ENCODE data around the gene PAPPA2.
"Not testable (repeated sequence)": the region's sequence is repeated elsewhere in the genome, so short reads cannot be mapped to it uniquely, and the experiment has no call there.

The PAPPA2 gene

DNA sequence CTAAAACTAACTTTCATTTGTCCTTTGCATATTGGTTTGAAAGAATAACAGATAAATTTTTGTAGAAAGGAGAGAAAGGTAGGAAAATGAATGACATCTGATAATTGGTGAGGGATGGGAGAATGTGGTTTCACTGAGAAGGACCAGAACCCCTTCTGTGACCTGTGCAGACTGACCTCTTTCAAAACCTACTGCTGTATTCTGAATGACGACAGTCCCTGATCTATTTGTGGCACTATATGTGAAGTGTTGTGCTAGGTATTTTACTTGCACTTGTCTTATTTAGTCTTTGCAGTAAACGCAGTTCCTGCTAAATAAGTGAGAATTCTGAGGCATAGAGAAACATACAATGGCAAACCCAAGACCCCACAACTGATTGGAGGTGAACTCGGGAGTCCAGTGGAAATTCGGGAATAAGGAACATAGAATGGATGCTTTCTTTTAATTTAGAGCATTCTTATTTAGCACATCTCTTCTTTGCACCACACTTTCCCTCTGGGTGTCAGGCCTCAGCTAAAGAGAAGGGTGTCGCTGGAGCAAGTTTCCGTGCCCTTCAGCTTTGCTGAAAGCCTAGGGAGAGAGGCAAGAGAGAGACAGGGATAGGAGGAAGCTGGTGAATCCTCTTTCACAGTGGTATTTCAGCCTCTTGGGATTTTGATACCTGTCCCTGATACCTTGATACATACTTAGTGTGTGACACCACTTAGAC lies 230.2 kb downstream of the PAPPA2 start:
- no peak for DNase-seq (ENCODE audit: low spot score)

DNA sequence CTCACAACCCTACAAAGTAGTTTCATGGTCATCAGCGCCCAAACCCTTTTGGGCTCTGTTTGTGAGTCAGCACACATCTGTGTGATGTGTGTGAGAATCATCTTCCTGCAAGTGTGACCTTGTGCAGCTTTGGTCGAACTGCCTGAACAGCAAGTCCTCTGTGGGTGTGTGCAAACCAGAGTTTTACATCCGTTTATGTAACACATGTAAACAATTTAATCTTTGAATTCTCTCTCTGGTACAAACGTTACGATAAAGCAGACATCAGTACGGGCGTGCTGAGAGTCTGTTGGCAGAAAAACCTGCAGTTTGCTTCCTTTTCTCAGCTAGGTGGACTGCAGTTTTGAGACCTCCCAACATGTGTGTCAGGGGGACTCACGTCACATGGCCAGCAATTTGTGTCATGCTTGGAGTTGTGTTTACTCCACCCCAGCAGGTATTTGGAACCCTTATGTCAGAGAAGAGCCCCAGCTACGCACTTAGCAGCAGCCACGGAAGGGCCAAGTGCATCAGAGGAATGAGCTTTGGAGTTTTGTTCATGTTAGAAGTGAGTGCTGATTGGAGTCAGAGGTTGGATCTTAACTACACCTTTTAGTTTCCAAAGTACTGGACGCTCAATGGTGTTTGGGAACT lies 230.8 kb downstream of the PAPPA2 start:
- DNase-seq (ENCODE audit: low spot score): no peak

DNA sequence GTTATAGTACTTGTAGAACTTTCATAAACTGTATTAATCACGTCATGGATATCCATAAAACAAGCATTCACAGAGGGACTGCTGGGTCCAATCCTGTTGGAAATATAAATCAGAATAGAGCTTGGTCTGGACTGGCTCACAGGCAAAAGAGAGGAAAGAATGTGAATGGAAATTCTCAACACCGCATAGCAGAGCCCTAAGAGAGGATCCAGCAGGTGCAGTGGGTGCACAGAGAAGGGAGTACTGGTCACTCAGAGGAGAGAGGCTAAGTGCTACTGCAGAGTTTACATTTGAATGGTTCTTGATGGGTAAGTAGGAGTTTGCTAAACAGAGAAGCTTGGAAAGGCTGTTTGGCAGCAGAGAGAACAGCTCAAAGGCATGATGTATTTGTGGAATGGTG lies 231.7 kb downstream of the PAPPA2 start:
- DNase-seq (ENCODE audit: low spot score): no peak

DNA sequence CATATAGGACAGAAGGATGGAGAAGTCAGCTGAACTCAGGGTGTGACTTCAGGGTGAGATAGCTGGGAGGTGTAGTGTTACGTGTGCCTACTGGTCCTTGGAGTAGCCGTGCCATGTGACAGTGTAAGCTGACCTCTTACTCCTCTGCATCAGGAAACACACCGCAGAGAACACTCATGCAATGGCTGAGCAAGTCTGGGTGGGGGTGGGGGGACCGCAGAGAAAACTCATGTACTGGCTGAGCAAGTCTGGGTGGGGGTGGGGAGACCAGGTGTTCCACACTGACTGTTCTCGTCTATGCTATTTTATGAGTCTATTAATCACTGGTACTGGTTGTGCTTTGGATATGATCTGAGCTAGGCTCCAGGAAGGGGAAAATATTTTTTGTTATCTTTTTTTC lies 233.1 kb downstream of the PAPPA2 start:
- DNase-seq (ENCODE audit: low spot score): no peak

DNA sequence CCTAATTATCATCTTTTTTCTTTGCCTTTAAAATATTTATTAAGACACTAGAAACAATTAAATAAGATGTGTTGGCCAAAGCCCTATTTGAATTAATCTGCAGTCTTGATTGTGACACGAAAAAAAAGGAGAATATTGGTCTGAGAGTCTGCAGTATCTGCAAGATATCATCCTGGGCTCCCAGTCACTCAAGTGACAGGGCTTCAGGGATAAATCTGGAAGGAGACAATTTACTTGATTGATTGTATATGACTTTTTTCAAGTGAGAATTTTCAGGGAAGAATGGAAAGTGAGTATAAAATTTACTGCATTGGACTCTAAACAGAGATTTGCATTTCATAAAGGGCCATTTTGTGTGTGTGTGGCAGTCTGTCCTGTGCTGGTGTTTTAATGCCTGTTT lies 233.7 kb downstream of the PAPPA2 start:
- no peak for DNase-seq (ENCODE audit: low spot score)

DNA sequence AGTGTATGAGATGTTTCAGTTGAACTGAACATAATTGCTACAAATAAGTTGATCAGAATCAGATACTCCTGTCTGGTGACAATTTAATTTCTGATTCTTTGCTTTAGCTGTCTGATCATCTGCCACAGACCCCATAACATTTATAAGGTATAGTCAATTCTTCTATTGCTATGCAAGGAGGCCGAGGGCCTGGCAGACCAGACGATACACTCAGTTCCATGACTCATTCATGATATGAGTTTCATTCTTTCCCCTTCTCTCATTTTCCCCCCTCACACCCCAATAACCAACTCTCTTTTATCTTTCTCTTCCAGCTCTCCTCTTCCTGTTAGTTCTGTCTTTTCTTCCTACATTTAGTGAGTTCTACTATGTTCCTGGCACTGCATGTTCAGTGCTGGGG lies 236.8 kb downstream of the PAPPA2 start:
- no peak for DNase-seq (ENCODE audit: low spot score)

DNA sequence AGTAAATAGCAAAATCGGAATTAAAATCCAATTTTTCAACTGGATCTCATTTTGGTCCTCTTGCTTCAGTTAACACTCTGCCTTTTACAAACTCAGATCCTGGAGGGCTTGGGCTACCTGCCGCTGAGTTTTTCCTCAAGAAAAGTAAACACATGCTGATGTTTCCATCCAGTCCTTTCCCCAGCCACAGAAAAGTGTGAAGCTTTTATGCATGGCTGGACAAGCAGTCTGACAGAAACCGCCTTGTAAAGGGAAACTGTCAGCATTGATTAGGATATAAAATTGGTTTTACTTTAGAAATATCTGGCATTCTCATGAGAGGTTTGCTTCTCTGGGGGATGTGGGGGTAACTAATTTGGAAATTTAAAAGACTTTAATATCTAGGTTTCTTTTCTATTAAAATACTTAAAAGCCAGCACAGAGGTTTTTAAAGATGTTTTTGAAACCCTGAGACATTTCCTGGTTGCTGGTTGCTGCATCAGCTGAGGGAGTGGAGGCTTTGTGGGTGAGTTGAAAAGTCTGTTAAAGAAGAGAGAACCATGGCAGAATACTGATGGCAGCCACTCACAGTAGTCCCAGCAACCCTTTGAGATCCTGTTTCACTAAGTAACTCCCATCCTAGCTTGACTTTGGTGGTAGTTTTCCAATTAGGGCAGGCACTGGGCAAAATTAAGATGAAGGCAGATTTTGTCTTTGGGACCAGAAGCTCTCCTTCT lies 238.3 kb downstream of the PAPPA2 start:
- no peak for DNase-seq (ENCODE audit: low spot score)

DNA sequence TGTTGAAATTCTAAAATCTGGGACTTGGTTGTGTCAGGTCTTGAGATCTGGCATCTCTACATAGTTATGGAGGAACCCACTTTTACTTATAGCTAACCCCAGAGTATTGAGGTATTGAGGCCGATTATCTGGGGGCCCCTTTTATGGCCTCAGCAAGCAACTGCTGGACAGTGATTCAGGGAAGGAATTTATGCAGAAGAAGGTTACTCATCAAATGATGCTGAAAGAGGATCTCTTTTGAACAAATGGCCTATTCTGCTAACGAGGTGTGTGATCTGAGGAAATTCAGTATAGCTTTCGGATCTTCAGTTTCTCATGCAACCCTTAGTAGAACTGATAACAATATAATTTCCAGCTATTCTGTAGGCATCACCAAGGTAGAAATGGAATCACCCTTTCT lies 239.9 kb downstream of the PAPPA2 start:
- DNase-seq (ENCODE audit: low spot score): no peak

DNA sequence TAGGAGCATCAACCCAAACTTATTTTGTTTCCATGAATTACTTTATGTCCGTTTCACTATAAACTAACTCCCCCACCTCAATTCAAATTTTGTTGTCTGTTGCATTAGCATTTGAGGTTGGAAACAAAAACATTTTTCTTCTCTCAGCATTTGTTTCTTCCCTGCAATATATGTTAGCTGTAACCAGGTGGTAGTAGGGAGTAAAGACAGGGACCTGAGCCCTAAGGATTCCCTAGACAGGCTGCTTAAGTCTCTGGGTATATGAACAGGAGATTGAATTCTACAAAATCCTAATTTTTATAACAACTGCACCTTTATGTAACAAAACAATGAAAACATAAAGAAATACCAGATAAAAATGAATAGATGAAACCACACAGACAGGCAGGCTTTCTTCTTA lies 242.6 kb downstream of the PAPPA2 start:
- DNase-seq (ENCODE audit: low spot score): no peak

DNA sequence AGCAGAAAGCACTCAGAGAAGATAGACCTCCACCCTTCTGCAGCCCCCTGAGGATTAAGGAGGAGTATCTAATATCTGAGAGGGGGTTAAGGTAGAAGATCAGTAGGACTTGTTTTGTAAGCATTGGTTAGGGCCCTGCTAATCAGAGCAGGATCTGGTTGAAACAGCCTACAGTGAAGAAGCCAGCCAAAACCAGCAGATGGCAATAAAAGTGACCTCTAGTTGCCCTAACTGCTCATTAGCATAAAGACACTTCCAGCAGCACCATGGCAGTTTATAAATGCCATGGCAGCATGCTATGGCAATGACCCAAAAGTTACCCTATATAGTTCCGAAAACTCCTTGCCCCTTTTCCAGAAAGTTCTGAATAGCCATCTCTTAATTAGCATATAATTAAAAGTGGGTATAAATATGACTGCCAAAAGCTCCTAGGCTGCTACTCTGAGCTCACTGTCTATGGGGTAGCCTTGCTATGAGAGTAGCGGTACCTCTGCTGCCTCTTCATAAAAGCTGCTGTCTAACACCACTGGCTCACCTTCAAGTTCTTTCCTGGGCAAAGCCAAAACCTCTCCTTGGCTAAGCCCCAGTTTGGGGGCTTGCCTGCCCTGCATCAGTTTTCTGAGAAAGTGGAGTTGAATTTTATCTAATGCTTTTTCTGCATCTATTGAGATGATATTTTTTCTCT lies 254.2 kb downstream of the PAPPA2 start:
- peak; percentile 56 for DNase-seq (ENCODE audit: low spot score)

DNA sequence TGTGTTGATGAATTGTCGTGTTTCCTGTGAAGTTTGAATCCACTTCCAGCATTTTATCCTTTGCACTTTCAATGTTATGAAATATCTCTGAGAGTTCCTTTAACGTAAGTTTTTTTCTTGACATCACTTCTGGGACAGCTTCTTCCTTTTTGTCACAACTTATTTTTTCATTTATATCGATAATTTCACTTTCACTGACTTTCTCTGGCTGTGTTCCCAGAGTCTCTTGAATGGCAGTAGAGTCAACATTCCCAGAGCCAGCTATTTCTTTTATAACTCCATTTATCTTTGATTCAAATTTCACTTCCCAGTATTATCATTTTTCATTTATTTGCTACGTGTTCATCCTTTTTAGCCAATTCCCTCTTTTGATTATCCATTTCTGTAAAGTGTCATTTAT lies 256.5 kb downstream of the PAPPA2 start:
- DNase-seq (ENCODE audit: low spot score): no peak

DNA sequence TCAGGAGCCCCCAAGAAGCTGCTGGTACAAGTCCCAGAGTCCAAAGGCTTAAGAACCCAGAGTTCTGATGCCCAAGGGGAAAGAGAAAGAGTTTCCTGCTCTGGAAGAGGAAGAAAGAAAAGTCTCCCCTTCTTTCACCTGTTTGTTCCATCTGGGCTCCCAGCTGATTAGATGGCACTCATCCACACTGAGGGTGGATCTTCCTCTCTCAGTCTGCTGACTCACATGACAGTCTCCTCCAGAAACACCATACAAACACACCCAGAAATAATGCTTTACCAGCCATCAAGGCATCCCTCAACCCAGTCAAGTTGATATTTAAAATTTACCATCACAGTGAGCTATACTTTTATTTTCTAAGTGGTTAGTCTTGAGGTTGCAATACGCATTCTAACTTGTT lies 257.9 kb downstream of the PAPPA2 start:
- no peak for DNase-seq (ENCODE audit: low spot score)

DNA sequence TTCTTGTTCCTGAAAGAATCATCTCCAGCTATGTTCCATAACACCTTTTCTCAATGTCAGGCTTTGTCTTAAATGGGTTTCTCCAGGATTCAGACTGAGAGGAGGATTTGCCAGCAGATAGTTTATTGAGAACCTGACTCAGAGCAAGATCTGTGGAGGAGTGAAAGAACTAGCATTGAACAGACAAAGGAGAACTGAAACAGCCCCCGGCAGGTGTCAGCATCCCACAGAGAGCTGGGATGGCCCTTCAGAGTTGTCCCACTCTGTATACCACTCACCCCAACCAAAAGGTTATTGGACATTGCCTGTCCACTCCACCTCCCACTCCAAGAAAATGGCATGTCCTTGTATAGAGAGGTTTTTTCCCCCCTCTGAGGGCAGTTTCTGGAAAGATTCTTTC lies 270.7 kb downstream of the PAPPA2 start:
- no peak for DNase-seq (ENCODE audit: low spot score)

DNA sequence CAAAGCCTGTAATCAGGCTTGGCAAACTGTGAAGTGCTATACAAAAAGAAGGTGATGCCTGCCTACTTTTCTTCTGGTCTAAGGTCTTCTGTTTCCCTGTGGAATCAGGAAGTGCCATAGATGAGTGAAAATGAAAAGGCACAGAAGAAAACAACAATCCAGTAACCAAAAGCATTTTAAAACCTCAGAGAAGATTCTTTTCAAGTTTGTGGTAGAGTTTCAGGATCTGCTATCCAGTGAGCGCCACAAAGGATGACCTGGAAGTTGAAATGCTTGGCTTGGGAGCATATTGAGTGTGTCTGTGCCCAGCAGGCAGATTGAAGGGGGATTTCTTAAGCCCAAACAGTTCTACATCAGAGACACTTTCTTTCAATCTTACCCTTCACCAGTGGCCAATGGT lies 272.2 kb downstream of the PAPPA2 start:
- DNase-seq (ENCODE audit: low spot score): no peak

DNA sequence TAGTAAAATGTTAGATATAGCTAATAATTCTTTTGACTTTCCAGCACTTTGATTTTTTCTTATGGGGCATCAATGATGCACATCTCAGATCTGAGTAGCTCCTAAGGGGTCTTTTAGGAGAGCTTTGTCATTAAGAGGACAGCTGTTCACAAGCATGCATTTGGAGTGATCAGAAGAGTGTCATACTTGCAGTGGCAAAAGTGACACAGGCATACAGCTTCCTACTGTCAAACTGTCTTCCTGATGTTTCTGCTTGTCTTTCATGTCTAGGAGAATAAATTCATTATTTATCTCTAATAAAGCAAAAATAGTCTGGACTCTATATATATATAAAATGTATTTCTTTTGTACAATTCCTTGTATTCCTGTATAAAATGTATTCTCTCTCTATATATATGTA lies 273.0 kb downstream of the PAPPA2 start:
- no peak for DNase-seq (ENCODE audit: low spot score)

DNA sequence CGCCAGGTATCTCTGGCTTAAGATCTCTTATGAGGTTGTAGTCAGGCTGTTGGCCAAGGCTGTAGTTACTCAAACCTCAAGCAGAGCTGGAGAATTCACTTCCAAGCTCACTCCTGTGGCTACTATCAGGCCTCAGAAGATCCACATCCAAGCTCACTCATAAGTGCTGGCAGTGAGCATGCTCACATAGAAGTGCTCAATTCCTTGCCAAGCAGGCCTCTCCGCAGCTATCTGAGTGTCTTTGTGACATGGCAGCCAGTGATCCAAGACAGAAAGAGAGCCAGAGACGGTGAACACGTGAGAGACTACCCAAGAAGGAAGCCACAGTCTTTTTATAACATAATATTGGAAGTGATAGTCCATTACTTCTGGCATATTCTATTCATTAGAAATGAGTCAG lies 278.2 kb downstream of the PAPPA2 start:
- no peak for DNase-seq (ENCODE audit: low spot score)

DNA sequence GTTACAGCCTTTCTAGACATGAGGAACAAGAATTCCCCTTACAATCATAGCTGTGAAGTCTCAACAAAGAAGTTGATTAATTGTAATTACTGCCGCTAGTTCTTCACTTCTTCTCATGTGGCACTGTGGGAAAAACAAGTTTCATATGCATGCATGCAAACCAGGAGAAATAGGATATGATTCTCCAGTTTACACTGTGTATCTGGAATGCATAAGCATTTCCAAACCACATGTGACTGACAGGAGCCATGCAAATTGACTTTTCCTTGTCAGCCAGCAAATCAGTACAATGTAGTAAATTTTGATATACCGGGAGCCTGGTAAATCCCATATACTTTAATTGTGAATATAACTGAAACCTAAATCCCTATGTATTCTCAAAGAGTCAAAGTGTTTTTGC lies 279.3 kb downstream of the PAPPA2 start:
- no peak for DNase-seq (ENCODE audit: low spot score)

DNA sequence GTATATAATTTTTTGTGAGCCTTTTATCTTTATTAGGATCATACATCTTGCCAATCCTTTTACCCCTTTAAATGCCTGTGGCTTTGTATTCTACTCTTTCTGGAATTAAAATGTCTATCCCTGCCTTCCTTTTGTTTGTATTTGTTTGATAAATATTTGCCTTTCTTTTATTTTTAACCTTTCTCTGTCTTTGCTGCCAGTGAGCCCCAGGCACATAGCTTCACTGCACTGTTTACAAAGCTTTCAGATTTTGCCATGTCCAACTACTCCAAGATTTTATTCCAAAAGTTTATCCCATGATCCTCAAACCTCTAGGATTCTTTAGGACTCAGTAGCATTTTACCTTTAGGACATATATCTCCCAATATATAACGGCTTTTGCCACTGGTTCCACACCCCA lies 281.2 kb downstream of the PAPPA2 start:
- no peak for DNase-seq (ENCODE audit: low spot score)

DNA sequence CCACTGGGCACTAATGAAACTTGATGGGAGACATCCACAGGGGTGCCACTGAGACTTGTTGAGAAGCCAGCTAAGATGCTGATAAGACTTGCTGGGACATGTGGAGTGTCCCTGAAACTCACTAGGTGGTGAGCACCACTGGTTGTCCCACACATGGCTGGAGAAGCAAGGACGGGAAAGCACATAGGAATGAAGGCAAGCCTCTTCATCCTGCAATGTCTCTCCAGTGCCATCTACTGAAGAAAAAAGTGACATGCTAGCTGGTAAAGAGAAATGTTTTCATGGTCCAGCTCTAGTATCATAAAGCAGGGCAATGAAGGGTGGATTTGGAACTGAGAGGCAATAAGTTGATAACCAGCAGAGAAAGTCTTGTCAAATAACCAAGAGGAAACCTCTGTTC lies 283.0 kb downstream of the PAPPA2 start:
- no peak for DNase-seq (ENCODE audit: low spot score)

DNA sequence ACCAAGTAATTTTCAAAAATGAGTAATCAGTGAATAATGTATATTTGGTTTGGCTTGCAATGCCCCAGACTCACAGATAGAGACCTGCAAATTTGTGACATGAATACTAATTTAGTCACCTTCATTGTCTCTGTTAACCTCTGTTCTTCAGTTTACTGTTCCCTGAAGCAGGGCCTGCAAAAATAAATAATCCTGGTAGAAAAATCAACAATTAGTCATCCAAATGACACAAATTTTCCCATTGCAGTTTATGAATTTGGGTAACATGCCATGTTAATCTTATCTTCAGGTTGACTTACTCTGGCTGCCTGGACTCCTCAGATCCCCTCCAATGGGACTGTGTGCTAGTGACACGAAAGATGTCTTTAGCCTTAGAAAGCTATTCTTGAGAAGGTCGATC lies 289.5 kb downstream of the PAPPA2 start:
- no peak for DNase-seq (ENCODE audit: low spot score)

DNA sequence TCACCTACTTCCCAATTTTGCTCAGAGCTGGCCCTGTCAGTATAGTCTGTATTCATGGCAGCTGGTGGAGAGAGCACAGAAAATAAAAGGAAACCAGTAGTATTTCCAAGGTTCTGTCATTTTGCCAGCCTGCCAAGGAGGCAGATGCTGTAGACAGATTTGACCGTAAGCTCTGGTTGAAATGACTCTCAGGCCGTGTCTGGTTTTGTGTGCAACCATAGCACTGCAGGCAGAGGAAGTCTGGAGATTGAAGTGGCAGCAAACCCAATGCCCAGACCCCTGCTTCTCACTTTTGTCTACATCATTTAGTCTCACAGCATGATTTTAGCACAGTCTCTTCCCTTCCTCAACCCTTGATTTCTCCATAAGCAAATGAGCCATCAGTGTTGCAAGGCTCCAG lies 291.7 kb downstream of the PAPPA2 start:
- DNase-seq (ENCODE audit: low spot score): no peak

DNA sequence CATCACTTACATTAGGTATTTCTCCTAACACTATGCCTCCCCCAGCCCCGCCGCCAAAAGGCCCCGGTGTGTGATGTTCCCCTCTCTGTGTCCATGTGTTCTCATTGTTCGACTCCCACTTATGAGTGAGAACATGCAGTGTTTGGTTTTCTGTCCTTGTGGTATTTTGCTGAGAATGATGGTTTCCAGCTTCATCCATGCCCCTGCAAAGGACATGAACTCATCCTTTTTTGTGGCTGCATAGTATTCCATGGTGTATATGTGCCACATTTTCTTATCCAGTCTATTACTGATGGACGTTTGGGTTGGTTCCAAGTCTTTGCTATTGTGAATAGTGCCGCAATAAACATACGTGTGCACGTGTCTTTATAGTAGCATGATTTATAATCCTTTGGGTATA lies 293.8 kb downstream of the PAPPA2 start:
- DNase-seq (ENCODE audit: low spot score): not testable (repeated sequence)

DNA sequence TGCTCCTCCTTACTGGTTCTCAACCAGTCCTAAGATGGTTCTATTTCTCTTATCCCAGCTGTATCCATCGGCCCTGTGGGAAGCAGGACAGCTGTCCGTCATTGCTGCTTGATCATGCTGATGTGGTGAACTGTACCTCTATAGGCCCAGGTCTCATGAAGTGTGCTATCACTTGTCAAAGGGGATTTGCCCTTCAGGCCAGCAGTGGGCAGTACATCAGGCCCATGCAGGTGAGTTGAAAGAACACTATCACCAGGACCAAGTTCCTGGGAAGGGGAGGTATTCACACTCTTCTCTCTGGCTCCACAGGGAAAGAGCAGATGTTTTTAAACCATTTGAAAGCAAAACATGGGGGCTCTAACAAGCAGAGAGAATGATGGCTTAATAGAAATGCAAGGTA lies 302.6 kb downstream of the PAPPA2 start:
- DNase-seq (ENCODE audit: low spot score): no peak
